Tibial artery (tissue), 4 donors: ENCODE measurements around the gene PINLYP.

Source experiments
- DNase-seq, 2 donors: peaks; one replicate each; pipeline ENCODE4 v3.0.0-alpha.2; 2019
- H3K27ac ChIP-seq, 2 donors: fragments of 200-600 bp; sonication (generic) in 1 of 2; 1 replicate in 1 of 2; 2 replicates in 1 of 2; pipeline ENCODE4 v1.5.1; 2018 to 2019; ENCODE audit warnings: mild to moderate bottlenecking in 1 of 2
- H3K27me3 ChIP-seq, 2 donors: fragments of 200-600 bp; sonication (generic) in 1 of 2; one replicate each; pipeline versions ENCODE4 v1.5.1 to v1.6.0; 2016 to 2019
- H3K36me3 ChIP-seq, 3 donors: fragments of 200-600 bp; sonication (generic) in 2 of 3; one replicate each; pipeline ENCODE4 v1.5.1; 2016 to 2019; ENCODE audit warnings: mild to moderate bottlenecking in 2 of 3
- H3K4me1 ChIP-seq, 4 donors: fragments of 200-600 bp; sonication (generic) in 2 of 4; 1 replicate in 3 of 4; 2 replicates in 1 of 4; pipeline ENCODE4 v1.5.1; 2016 to 2019
- H3K4me3 ChIP-seq, 2 donors: fragments of 200-600 bp; sonication (generic) in 1 of 2; 1 replicate in 1 of 2; 2 replicates in 1 of 2; pipeline ENCODE4 v1.5.1; 2018 to 2019; ENCODE audit warnings: mild to moderate bottlenecking in 2 of 2
- H3K9me3 ChIP-seq, 3 donors: fragments of 200-600 bp; sonication (generic) in 1 of 3; one replicate each; pipeline ENCODE4 v1.5.1; 2016 to 2019
- intact Hi-C: fragments of 100-400 bp; cut with DNase I; formaldehyde crosslinking; loops from one replicate; pipeline ENCODE4 v1.15.0; 2023; ENCODE audit warnings: low total_unique reads
- TF ChIP-seq, protein P1 (sequence below), 2 experiments: fragments of 200-600 bp in 1 of 2; fragments of 450-650 bp in 1 of 2; IDR thresholded peaks; one replicate each; pipeline ENCODE4 v1.5.1; 2017 to 2019; ENCODE audit warnings: antibody characterized with exemption in 2 of 2, mild to moderate bottlenecking in 1 of 2, moderate library complexity in 1 of 2

Gene PINLYP

GRCh38 chr19:43552616-43553015, 23.0 kb upstream of the PINLYP start:
- TF ChIP-seq, protein P1, sequence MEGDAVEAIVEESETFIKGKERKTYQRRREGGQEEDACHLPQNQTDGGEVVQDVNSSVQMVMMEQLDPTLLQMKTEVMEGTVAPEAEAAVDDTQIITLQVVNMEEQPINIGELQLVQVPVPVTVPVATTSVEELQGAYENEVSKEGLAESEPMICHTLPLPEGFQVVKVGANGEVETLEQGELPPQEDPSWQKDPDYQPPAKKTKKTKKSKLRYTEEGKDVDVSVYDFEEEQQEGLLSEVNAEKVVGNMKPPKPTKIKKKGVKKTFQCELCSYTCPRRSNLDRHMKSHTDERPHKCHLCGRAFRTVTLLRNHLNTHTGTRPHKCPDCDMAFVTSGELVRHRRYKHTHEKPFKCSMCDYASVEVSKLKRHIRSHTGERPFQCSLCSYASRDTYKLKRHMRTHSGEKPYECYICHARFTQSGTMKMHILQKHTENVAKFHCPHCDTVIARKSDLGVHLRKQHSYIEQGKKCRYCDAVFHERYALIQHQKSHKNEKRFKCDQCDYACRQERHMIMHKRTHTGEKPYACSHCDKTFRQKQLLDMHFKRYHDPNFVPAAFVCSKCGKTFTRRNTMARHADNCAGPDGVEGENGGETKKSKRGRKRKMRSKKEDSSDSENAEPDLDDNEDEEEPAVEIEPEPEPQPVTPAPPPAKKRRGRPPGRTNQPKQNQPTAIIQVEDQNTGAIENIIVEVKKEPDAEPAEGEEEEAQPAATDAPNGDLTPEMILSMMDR (IDR thresholded peaks at IDR 0.05): no peak
- no peaks in the 10 kb centered on the region for H3K27me3 ChIP-seq
- no peak overlapping the region for H3K4me3 ChIP-seq
- H3K9me3 ChIP-seq: no peaks in the 10 kb centered on the region
- H3K36me3 ChIP-seq: peaks cover 20 to 71% (median 64%) of the 10 kb centered on the region in 3 donors
- no peak for DNase-seq
- no peak overlapping the region for H3K27ac ChIP-seq
- intact Hi-C loops: no loop called here
- H3K4me1 ChIP-seq: no peaks in the 10 kb centered on the region

DNA sequence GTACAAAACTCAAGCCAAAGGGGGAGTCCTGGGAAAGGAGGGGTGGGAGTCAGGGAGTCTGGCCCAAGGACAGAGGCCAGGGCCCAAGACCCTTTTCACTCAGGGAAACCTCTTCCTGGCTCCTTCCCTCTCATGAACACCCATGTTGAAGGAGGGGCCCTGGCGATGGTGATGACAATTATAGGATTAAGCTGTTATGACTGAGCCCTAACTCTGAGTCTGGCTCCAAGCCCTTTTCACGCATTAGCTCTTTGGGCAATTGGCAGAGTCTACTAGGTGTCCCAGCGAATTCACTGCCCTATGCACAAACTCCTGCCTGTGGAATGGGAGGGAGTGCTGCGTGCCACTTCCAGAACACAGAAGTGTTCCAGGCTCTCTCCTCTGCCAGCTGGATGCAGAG, 21.9 kb upstream of the PINLYP start:
- intact Hi-C loops: no loop called here
- no peak for DNase-seq
- Histone ChIP-seq H3K27ac (no peak overlapping the region), H3K4me1 (no peaks in the 10 kb centered on the region), H3K36me3 (peaks cover 30 to 79% (median 71%) of the 10 kb centered on the region in 3 donors), H3K27me3 (no peaks in the 10 kb centered on the region), H3K9me3 (no peaks in the 10 kb centered on the region), H3K4me3 (no peak overlapping the region)
- TF ChIP-seq, protein P1 (IDR thresholded peaks at IDR 0.05): no peak

GRCh38 chr19:43554317-43554895, 21.2 kb upstream of the PINLYP start:
- intact Hi-C loops: no loop called here
- TF ChIP-seq, protein P1 (IDR thresholded peaks at IDR 0.05): no peak
- no peak for DNase-seq
- Histone ChIP-seq H3K4me3 (no peak overlapping the region), H3K36me3 (peaks cover 34 to 86% (median 74%) of the 10 kb centered on the region in 3 donors), H3K9me3 (no peaks in the 10 kb centered on the region), H3K27ac (no peak overlapping the region), H3K27me3 (no peaks in the 10 kb centered on the region), H3K4me1 (no peaks in the 10 kb centered on the region)

- H3K36me3 ChIP-seq: peaks cover 39 to 90% (median 74%) of the 10 kb centered on the region in 3 donors
- DNase-seq: peak in 1 of 2 donors; percentile 64
- no peaks in the 10 kb centered on the region for H3K27me3 ChIP-seq
- H3K9me3 ChIP-seq: no peaks in the 10 kb centered on the region
- TF ChIP-seq, protein P1 (IDR thresholded peaks at IDR 0.05): peak; percentile 36 to 41
- H3K4me3 ChIP-seq: no peak overlapping the region
- H3K27ac ChIP-seq: no peak overlapping the region
- intact Hi-C loops: no loop called here
- no peaks in the 10 kb centered on the region for H3K4me1 ChIP-seq
Measured at GRCh38 chr19:43555185-43555770, 20.3 kb upstream of the PINLYP start.

GRCh38 chr19:43560687-43561086, 14.9 kb upstream of the PINLYP start:
- Histone ChIP-seq H3K27ac (no peak overlapping the region), H3K36me3 (peaks cover 18 to 50% (median 43%) of the 10 kb centered on the region in 3 donors), H3K4me3 (no peak overlapping the region), H3K27me3 (no peaks in the 10 kb centered on the region), H3K9me3 (no peaks in the 10 kb centered on the region), H3K4me1 (peaks cover 0 to 19% (median 11%) of the 10 kb centered on the region in 4 donors)
- intact Hi-C loops: no loop called here
- no peak for DNase-seq
- TF ChIP-seq, protein P1 (IDR thresholded peaks at IDR 0.05): no peak
